GM10248 (cell line): Measurements from ENCODE around the gene NSRP1.
A peak's percentile ranks its signal among the peaks of the same experiment; 100 is the strongest.

Experiments
- CTCF ChIA-PET: fragments of 300-600 bp; sonication (Branson Sonifier 250); formaldehyde crosslinking; extraction: SDS; loops from one replicate; lab custom pipeline; 2021; ENCODE audit warnings: antibody characterized with exemption; lab: Yijun Ruan, JAX
- POLR2A ChIA-PET: fragments of 350-650 bp; sonication (Branson Sonifier 250); formaldehyde crosslinking; extraction: SDS; loops from one replicate; lab custom pipeline; 2020; ENCODE audit warnings: antibody characterized with exemption; lab: Yijun Ruan, JAX
- DNase-seq: peaks from one replicate; pipeline ENCODE4 v3.0.0; 2012; ENCODE audit errors: extremely low spot score
- CTCF ChIP-seq: IDR thresholded peaks from 2 replicates; pipeline ENCODE4 v1.5.1; 2012; ENCODE audit warnings: mild to moderate bottlenecking, low read depth; ENCODE audit errors: extremely low read depth, missing control alignments, control extremely low read depth

The NSRP1 gene

GRCh38 chr17:30095507-30096244, 20.9 kb upstream of the NSRP1 start:
- ChIA-PET POLR2A (no interaction called here), CTCF (interaction anchor here (0.7 to 6.1 kb wide), 25 partner anchors 9 to 478 kb away, joined by 3 to 99 read pairs (median 4); partner anchors contain the start of gene SSH2)
- TF ChIP-seq CTCF, result peak; percentile 35
- DNase-seq, result peak; percentile 39

GRCh38 chr17:30101686-30102390, 14.8 kb upstream of the NSRP1 start:
- no peak for TF ChIP-seq CTCF
- ChIA-PET CTCF (interaction anchor here (1.4 to 2.4 kb wide), 2 partner anchors 12 to 234 kb away, joined by 3 to 5 read pairs; no protein-coding TSS in a partner anchor), POLR2A (no interaction called here)
- DNase-seq, result no peak

- ChIA-PET POLR2A (no interaction called here), CTCF (interaction anchor here (0.6 to 7.4 kb wide), 36 partner anchors 10 to 725 kb away, joined by 3 to 158 read pairs (median 5); partner anchors contain the start of genes BLMH, GOSR1, NSRP1 and SLC6A4)
- no peak for DNase-seq
- TF ChIP-seq CTCF, result peak; percentile 3
These were observed 12.7 kb upstream of the NSRP1 start for GRCh38 chr17:30103921-30104320.

GRCh38 chr17:30104575-30105339, 11.9 kb upstream of the NSRP1 start:
- CTCF ChIA-PET, result interaction anchor here (0.7 to 7.4 kb wide), 50 partner anchors 9 to 723 kb away, joined by 3 to 158 read pairs (median 4); partner anchors contain the start of genes BLMH, GOSR1, NSRP1 and SLC6A4
- TF ChIP-seq CTCF, result peak; percentile 80
- DNase-seq, result peak; percentile 71
- POLR2A ChIA-PET, result interaction anchor here (0.6 kb wide), 1 partner anchor 1350 kb away, joined by 3 read pairs; no protein-coding TSS in a partner anchor

GRCh38 chr17:30112794-30113193, 3.8 kb upstream of the NSRP1 start:
- ChIA-PET POLR2A (no interaction called here), CTCF (interaction anchor here (1.1 to 4.0 kb wide), 10 partner anchors 7 to 604 kb away, joined by 3 to 52 read pairs (median 5); partner anchors contain the start of gene BLMH)
- DNase-seq, result peak; percentile 26
- no peak for TF ChIP-seq CTCF
